ENCODE data around the gene RAPGEF6. TPM values are rescaled to one million over a fixed set of nuclear protein-coding genes. Genes with fewer than 3 reads are reported as not detected.

The RAPGEF6 gene
- total RNA-seq, 2 donors from 2014 or later, result 15.5 to 43.0 TPM

- intact Hi-C loops (cut with DNase I), result loop anchor here (10.0 kb wide), 1 partner anchor 631 kb away; no protein-coding TSS in a partner anchor
- TF ChIP-seq, protein P1, sequence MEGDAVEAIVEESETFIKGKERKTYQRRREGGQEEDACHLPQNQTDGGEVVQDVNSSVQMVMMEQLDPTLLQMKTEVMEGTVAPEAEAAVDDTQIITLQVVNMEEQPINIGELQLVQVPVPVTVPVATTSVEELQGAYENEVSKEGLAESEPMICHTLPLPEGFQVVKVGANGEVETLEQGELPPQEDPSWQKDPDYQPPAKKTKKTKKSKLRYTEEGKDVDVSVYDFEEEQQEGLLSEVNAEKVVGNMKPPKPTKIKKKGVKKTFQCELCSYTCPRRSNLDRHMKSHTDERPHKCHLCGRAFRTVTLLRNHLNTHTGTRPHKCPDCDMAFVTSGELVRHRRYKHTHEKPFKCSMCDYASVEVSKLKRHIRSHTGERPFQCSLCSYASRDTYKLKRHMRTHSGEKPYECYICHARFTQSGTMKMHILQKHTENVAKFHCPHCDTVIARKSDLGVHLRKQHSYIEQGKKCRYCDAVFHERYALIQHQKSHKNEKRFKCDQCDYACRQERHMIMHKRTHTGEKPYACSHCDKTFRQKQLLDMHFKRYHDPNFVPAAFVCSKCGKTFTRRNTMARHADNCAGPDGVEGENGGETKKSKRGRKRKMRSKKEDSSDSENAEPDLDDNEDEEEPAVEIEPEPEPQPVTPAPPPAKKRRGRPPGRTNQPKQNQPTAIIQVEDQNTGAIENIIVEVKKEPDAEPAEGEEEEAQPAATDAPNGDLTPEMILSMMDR (IDR thresholded peaks at IDR 0.05), result no peak
- TF ChIP-seq POLR2AphosphoS5 (IDR thresholded peaks at IDR 0.05) (no peak), POLR2A (IDR thresholded peaks at IDR 0.05) (no peak)
- no peaks in the 10 kb centered on the region for H3K9me3 ChIP-seq
- H3K27ac ChIP-seq, result peak overlapping the region; percentile 97 to 98
- 64% methylated on average over 5 of the region's 5 CpGs for WGBS
- no peaks in the 10 kb centered on the region for H3K36me3 ChIP-seq
- DNase-seq (ENCODE audit: low spot score), result no peak
- peak overlapping the region; percentile 60 to 74 for H3K4me3 ChIP-seq
- H3K27me3 ChIP-seq (replicated peaks; ENCODE audit: insufficient read depth), result no peaks in the 10 kb centered on the region
- peaks cover 3% of the 10 kb centered on the region for H3K4me1 ChIP-seq (replicated peaks)
Measured at GRCh38 chr5:131633830-131634229, 1.2 kb downstream of the RAPGEF6 start.

GRCh38 chr5:131630963-131631350 is 4.1 kb downstream of the RAPGEF6 start:
- peaks cover 3% of the 10 kb centered on the region for H3K4me1 ChIP-seq (replicated peaks)
- no peaks in the 10 kb centered on the region for H3K36me3 ChIP-seq
- WGBS, result 58% methylated on average over 4 of the region's 4 CpGs
- H3K27me3 ChIP-seq (replicated peaks; ENCODE audit: insufficient read depth), result no peaks in the 10 kb centered on the region
- no peak for DNase-seq (ENCODE audit: low spot score)
- TF ChIP-seq POLR2A (IDR thresholded peaks at IDR 0.05) (no peak), POLR2AphosphoS5 (IDR thresholded peaks at IDR 0.05) (no peak)
- TF ChIP-seq, protein P1 (IDR thresholded peaks at IDR 0.05), result no peak
- intact Hi-C loops (cut with DNase I), result loop anchor here (10.0 kb wide), 1 partner anchor 634 kb away; no protein-coding TSS in a partner anchor
- H3K4me3 ChIP-seq, result no peak overlapping the region
- no peaks in the 10 kb centered on the region for H3K9me3 ChIP-seq
- H3K27ac ChIP-seq, result peak overlapping the region in 1 of 2 donors; percentile 45

GRCh38 chr5:131630208-131630962 is 4.6 kb downstream of the RAPGEF6 start:
- WGBS, result 47% methylated on average over 4 of the region's 4 CpGs
- no peak for DNase-seq (ENCODE audit: low spot score)
- H3K4me1 ChIP-seq (replicated peaks), result peaks cover 3% of the 10 kb centered on the region
- no peak overlapping the region for H3K4me3 ChIP-seq
- no peaks in the 10 kb centered on the region for H3K36me3 ChIP-seq
- intact Hi-C loops (cut with DNase I), result loop anchor here (10.0 kb wide), 1 partner anchor 634 kb away; no protein-coding TSS in a partner anchor
- no peaks in the 10 kb centered on the region for H3K9me3 ChIP-seq
- peak overlapping the region in 1 of 2 donors; percentile 45 for H3K27ac ChIP-seq
- H3K27me3 ChIP-seq (replicated peaks; ENCODE audit: insufficient read depth), result no peaks in the 10 kb centered on the region
- TF ChIP-seq POLR2A (IDR thresholded peaks at IDR 0.05), result no peak
- TF ChIP-seq POLR2AphosphoS5 (IDR thresholded peaks at IDR 0.05), result peak; percentile 42
- TF ChIP-seq, protein P1 (IDR thresholded peaks at IDR 0.05), result no peak

GRCh38 chr5:131628990-131629389 is 6.0 kb downstream of the RAPGEF6 start:
- TF ChIP-seq, protein P1 (IDR thresholded peaks at IDR 0.05), result no peak
- TF ChIP-seq POLR2A (IDR thresholded peaks at IDR 0.05) (no peak), POLR2AphosphoS5 (IDR thresholded peaks at IDR 0.05) (no peak)
- no peaks in the 10 kb centered on the region for H3K9me3 ChIP-seq
- intact Hi-C loops (cut with DNase I), result no loop called here
- no peak for DNase-seq (ENCODE audit: low spot score)
- H3K27me3 ChIP-seq (replicated peaks; ENCODE audit: insufficient read depth), result no peaks in the 10 kb centered on the region
- H3K4me3 ChIP-seq, result no peak overlapping the region
- H3K4me1 ChIP-seq (replicated peaks), result peaks cover 3% of the 10 kb centered on the region
- H3K27ac ChIP-seq, result no peak overlapping the region
- WGBS, result 96% methylated on average over 1 of the region's 1 CpG
- no peaks in the 10 kb centered on the region for H3K36me3 ChIP-seq
